ENCODE data around the gene SH3D19. TPM values are rescaled to one million over a fixed set of nuclear protein-coding genes. Genes with fewer than 3 reads are reported as not detected.
"Not testable (repeated sequence)": the region's sequence is repeated elsewhere in the genome, so short reads cannot be mapped to it uniquely, and the experiment has no call there.

Gene SH3D19
- total RNA-seq, 1 donor from 2014 or later: 108 TPM

GRCh38 chr4:151296227-151296626 lies 29.2 kb downstream of the SH3D19 start:
- intact Hi-C loops (cut with DNase I): loop anchor here (2.0 kb wide), 1 partner anchor 27 kb away; no protein-coding TSS in a partner anchor
- ATAC-seq (no peak), DNase-seq (ENCODE audit: missing footprints) (no peak)

GRCh38 chr4:151294833-151295496 lies 30.4 kb downstream of the SH3D19 start:
- intact Hi-C loops (cut with DNase I): no loop called here
- ATAC-seq: no peak

GRCh38 chr4:151292038-151292437 lies 33.4 kb downstream of the SH3D19 start:
- ATAC-seq: no peak
- intact Hi-C loops (cut with DNase I): no loop called here
- no peak for DNase-seq (ENCODE audit: missing footprints)

More at GRCh38 chr4:151294833-151295496, 30.4 kb downstream of the SH3D19 start:
- no peak for DNase-seq (ENCODE audit: missing footprints)

GRCh38 chr4:151291485-151291884 lies 33.9 kb downstream of the SH3D19 start:
- intact Hi-C loops (cut with DNase I): no loop called here
- ATAC-seq (no peak), DNase-seq (ENCODE audit: missing footprints) (no peak)

GRCh38 chr4:151287409-151287808 lies 38.0 kb downstream of the SH3D19 start:
- ATAC-seq (no peak), DNase-seq (ENCODE audit: missing footprints) (no peak)

GRCh38 chr4:151284534-151285245 lies 40.7 kb downstream of the SH3D19 start:
- intact Hi-C loops (cut with DNase I): no loop called here
- DNase-seq (ENCODE audit: missing footprints) (no peak), ATAC-seq (no peak)

More at GRCh38 chr4:151287409-151287808, 38.0 kb downstream of the SH3D19 start:
- intact Hi-C loops (cut with DNase I): no loop called here

DNA sequence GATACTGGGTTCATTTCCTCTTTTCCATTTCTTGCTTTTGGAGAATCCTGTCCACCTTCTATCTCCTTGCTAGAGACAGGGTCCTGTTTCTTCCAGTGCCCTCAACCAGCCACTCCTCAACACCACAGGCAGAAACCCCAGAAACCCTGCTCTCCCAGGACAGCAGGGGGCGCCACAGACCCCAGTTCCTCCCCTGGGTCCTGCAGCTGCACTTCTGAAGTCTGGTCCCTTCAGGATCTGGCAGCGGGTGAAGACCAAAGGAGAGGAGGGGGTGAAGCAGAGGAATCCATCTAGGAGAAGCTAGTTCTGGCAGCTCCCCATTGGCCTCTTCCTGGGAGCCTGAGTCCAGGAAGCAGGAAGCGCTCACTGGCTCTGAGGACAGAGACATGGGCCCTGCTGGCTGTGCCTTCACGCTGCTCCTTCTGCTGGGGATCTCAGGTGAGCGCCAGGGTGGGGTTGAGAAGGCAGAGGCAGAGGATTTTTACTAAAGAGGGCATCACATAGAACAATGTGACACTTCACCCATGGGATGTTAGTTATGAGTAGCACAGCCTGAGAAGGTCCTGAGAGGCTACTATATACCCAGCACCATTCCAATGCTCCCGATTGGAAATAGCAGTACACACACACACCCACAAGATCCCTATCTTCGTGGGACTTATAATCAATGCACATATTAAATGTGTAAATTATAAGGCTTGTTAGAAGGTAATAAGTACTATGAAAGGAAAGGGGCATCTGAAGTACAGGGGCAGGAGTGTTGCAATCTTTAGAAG lies 48.4 kb downstream of the SH3D19 start, which contains the start of gene PRSS48:
Gene PRSS48, plus strand, starts transcription at position 375 of the 776 bp plus-strand sequence. Its CDS starts 12 bp downstream, at position 387.
- peak; percentile 61 for ATAC-seq
- intact Hi-C loops (cut with DNase I): loop anchor here (1.0 to 5.0 kb wide), 2 partner anchors 50 to 85 kb away; partner anchors contain the start of gene SH3D19
- peak; percentile 62 for DNase-seq (ENCODE audit: missing footprints)

GRCh38 chr4:151268905-151269304 lies 56.5 kb downstream of the SH3D19 start:
- intact Hi-C loops (cut with DNase I); DNase-seq (ENCODE audit: missing footprints); ATAC-seq: not testable (repeated sequence)

DNA sequence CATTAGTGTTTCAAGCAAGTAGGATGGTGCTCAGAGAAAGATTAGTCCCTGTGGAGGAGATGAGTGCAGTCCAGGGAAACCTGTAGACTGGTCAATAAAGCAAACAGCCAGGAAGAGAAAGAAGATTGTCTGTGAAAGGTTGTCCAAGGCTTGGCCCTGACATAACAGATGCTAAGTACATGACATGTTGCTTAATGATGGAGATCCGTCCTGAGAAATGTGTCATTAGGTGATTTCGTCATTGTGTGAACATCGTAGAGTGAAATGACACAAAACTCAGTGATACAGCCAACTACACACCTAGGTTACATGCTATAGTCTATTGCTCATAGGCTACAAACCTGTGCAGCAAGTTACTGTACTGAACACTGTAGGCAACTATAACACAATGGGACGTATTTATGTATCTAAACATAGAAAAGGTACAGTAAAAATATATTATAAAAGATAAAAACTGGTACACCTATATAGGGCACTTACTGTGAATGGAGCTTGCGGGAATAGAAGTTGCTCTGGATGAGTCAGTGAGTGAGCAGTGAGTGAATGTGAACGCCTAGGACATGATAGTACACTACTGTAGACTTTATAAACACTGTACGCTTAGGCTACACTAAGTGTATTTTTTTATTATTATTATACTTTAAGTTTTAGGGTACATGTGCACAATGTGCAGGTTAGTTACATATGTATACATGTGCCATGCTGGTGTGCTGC lies 57.4 kb downstream of the SH3D19 start:
- intact Hi-C loops (cut with DNase I): no loop called here
- DNase-seq (ENCODE audit: missing footprints) (no peak), ATAC-seq (no peak)

- no peak for DNase-seq (ENCODE audit: missing footprints)
- intact Hi-C loops (cut with DNase I): no loop called here
- no peak for ATAC-seq
These were observed 58.3 kb downstream of the SH3D19 start for GRCh38 chr4:151267104-151267503.

DNA sequence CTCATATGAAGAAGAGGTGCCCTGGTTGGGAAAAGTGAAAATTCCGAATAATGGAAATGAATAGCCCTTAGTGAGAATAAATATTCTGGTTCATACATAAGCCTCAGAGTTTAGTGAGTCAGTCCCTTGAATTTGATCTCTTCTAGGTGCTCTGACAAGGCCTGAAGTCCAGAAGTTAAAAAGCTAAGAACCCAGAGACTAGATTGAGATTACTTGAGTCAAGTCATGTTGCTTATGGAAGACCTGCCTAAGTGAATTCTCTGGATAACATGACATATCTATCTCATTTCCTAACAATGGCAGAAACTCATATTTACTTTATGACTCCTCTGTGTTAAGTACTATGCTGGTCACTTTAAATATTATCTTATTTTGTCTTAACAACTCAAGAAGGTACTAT lies 58.9 kb downstream of the SH3D19 start:
- intact Hi-C loops (cut with DNase I): no loop called here
- no peak for ATAC-seq
- no peak for DNase-seq (ENCODE audit: missing footprints)

GRCh38 chr4:151263455-151263854 lies 62.0 kb downstream of the SH3D19 start:
- intact Hi-C loops (cut with DNase I): loop anchor here (5.0 kb wide), 1 partner anchor 54 kb away; no protein-coding TSS in a partner anchor
- ATAC-seq: no peak
- DNase-seq (ENCODE audit: missing footprints): no peak

DNA sequence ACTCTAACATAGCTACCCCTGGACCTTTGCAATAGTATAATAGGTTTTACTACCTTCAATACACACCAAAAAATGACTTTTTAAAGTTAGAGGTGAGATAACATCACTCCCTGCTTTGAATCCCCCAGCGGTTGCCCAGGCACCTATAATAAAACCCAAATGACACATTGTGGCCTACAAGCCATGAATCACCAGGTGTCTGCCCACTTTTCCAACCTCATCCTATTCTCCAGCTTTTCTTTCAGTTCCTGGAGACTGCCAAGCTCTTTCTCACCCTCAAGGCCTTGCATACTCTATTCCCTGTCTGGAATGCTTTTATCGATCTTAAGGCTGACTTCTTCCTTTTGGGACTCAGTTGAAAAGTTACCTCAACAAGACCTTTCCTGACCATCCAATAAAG lies 64.9 kb downstream of the SH3D19 start:
- ATAC-seq: no peak
- DNase-seq (ENCODE audit: missing footprints): no peak
- intact Hi-C loops (cut with DNase I): loop anchor here (5.0 kb wide), 1 partner anchor 57 kb away; no protein-coding TSS in a partner anchor

DNA sequence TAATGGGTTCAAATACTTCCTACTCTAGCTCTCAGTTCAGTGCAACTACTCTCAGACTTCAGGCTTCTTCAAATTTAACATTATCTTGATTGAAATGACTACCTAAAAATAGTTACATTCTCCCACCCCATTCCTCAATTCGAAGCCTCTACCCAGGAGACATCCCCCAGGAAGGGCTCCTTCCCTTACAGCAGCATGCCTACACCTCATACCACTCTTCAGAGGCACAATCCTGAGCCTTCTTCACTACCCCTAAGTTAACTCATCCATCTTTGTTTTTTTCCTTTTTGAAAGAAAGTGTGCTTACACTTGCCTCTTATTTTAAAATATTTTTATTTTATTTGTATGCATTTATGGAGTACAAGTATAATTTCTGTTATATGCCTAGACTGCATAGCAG lies 65.7 kb downstream of the SH3D19 start:
- ATAC-seq (no peak), DNase-seq (ENCODE audit: missing footprints) (no peak)
- intact Hi-C loops (cut with DNase I): loop anchor here (5.0 kb wide), 1 partner anchor 58 kb away; no protein-coding TSS in a partner anchor

DNA sequence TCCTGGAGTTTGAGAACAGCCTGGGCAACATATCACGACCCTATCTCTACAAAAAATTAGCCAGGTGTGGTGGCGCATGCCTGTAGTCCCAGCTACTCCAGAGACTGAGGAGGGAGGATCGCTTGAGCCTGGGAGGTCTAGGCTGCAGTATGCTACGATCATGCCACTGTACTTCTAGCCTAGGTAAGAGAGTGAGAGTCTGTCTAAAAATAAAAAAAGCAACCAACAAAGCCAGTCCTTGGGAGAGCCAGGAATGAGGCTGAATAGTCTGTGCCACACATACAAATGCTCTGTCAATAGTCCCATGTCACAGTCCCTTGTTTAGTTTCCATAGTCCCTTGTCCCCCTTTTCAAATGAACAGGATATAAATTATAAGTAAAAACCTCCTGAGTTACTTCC lies 67.7 kb downstream of the SH3D19 start:
- intact Hi-C loops (cut with DNase I): no loop called here
- ATAC-seq: peak; percentile 71
- DNase-seq (ENCODE audit: missing footprints): no peak

- DNase-seq (ENCODE audit: missing footprints) (no peak), ATAC-seq (no peak)
- intact Hi-C loops (cut with DNase I): no loop called here
These were observed 69.3 kb downstream of the SH3D19 start for GRCh38 chr4:151256134-151256533.

GRCh38 chr4:151255680-151256079 lies 69.7 kb downstream of the SH3D19 start:
- peak; percentile 52 for DNase-seq (ENCODE audit: missing footprints)
- ATAC-seq; intact Hi-C loops (cut with DNase I): not testable (repeated sequence)

DNA sequence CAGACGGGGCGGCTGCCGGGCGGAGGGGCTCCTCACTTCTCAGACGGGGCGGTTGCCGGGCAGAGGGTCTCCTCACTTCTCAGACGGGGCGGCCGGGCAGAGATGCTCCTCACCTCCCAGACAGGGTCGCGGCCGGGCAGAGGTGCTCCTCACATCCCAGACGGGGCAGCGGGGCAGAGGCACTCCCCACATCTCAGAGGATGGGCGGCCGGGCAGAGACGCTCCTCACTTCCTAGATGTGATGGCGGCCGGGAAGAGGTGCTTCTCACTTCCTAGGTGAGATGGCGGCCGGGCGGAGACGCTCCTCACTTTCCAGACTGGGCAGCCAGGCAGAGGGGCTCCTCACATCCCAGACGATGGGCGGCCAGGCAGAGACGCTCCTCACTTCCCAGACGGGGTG lies 70.2 kb downstream of the SH3D19 start:
- ATAC-seq; intact Hi-C loops (cut with DNase I): not testable (repeated sequence)

More for the DNA sequence above, 70.2 kb downstream of the SH3D19 start:
- not testable (repeated sequence) for DNase-seq (ENCODE audit: missing footprints)

All from Right ventricle myocardium inferior (tissue), 1 donor.